Measurements from ENCODE around the gene ARHGEF16.

ARHGEF16 gene

GRCh38 chr1:3422638-3423037, 31.8 kb upstream of the ARHGEF16 start:
- DNase-seq (ENCODE audit: low spot score) = no peak

GRCh38 chr1:3423245-3423829, 31.1 kb upstream of the ARHGEF16 start:
- peak; percentile 66 for DNase-seq (ENCODE audit: low spot score)

- no peak for DNase-seq (ENCODE audit: low spot score)
These were observed 30.4 kb upstream of the ARHGEF16 start for GRCh38 chr1:3423896-3424611.

- DNase-seq (ENCODE audit: low spot score) = no peak
These were observed 28.8 kb upstream of the ARHGEF16 start for GRCh38 chr1:3425486-3426215.

GRCh38 chr1:3426956-3427535, 27.4 kb upstream of the ARHGEF16 start:
- DNase-seq (ENCODE audit: low spot score) = no peak

- no peak for DNase-seq (ENCODE audit: low spot score)
These were observed 26.5 kb upstream of the ARHGEF16 start for GRCh38 chr1:3427711-3428704.

GRCh38 chr1:3428899-3429298, 25.6 kb upstream of the ARHGEF16 start:
- DNase-seq (ENCODE audit: low spot score) = no peak

- DNase-seq (ENCODE audit: low spot score) = no peak
These were observed 25.1 kb upstream of the ARHGEF16 start for GRCh38 chr1:3429320-3429719.

- no peak for DNase-seq (ENCODE audit: low spot score)
These were observed 24.7 kb upstream of the ARHGEF16 start for GRCh38 chr1:3429766-3430165.

- DNase-seq (ENCODE audit: low spot score) = no peak
These were observed 24.1 kb upstream of the ARHGEF16 start for GRCh38 chr1:3430406-3430805.

- no peak for DNase-seq (ENCODE audit: low spot score)
These were observed 23.6 kb upstream of the ARHGEF16 start for GRCh38 chr1:3430820-3431219.

- no peak for DNase-seq (ENCODE audit: low spot score)
These were observed 23.2 kb upstream of the ARHGEF16 start for GRCh38 chr1:3431266-3431665.

- no peak for DNase-seq (ENCODE audit: low spot score)
These were observed 22.8 kb upstream of the ARHGEF16 start for GRCh38 chr1:3431686-3432085.

- DNase-seq (ENCODE audit: low spot score) = no peak
These were observed 22.2 kb upstream of the ARHGEF16 start for GRCh38 chr1:3432306-3432705.

- no peak for DNase-seq (ENCODE audit: low spot score)
These were observed 21.4 kb upstream of the ARHGEF16 start for GRCh38 chr1:3433076-3433475.

GRCh38 chr1:3433596-3434320, 20.7 kb upstream of the ARHGEF16 start:
- DNase-seq (ENCODE audit: low spot score) = no peak

- DNase-seq (ENCODE audit: low spot score) = no peak
These were observed 19.9 kb upstream of the ARHGEF16 start for GRCh38 chr1:3434406-3435110.

- no peak for DNase-seq (ENCODE audit: low spot score)
These were observed 18.8 kb upstream of the ARHGEF16 start for GRCh38 chr1:3435666-3436065.

GRCh38 chr1:3436451-3436850, 18.0 kb upstream of the ARHGEF16 start:
- DNase-seq (ENCODE audit: low spot score) = no peak

- no peak for DNase-seq (ENCODE audit: low spot score)
These were observed 17.6 kb upstream of the ARHGEF16 start for GRCh38 chr1:3436901-3437300.
